GM18868 (cell line): ENCODE data around the gene IPPK.

Experiments
- ATAC-seq: cut with Tn5 transposase; IDR thresholded peaks from one replicate; pipeline ENCODE4 v1.9.1; 2021; ENCODE audit warnings: mild to moderate bottlenecking, moderate library complexity; ENCODE audit not compliant: unreplicated experiment

The IPPK gene

GRCh38 chr9:92696619-92697018 lies 26.7 kb upstream of the IPPK start:
- no peak for ATAC-seq

- no peak for ATAC-seq
Observed at GRCh38 chr9:92686954-92687353, 17.0 kb upstream of the IPPK start.

- ATAC-seq, result no peak
Observed at GRCh38 chr9:92685022-92685421, 15.1 kb upstream of the IPPK start.

GRCh38 chr9:92682269-92682668 lies 12.3 kb upstream of the IPPK start:
- no peak for ATAC-seq

- ATAC-seq, result no peak
Observed at GRCh38 chr9:92680166-92681119, 10.5 kb upstream of the IPPK start.

GRCh38 chr9:92679413-92680165 lies 9.7 kb upstream of the IPPK start:
- no peak for ATAC-seq

- ATAC-seq, result no peak
Observed at GRCh38 chr9:92671323-92671722, 1.4 kb upstream of the IPPK start.

GRCh38 chr9:92669527-92669889 lies 423 bp downstream of the IPPK start:
- no peak for ATAC-seq

GRCh38 chr9:92668746-92669526 lies 995 bp downstream of the IPPK start:
- no peak for ATAC-seq

GRCh38 chr9:92666912-92667532 lies 2.9 kb downstream of the IPPK start:
- ATAC-seq, result no peak

- ATAC-seq, result no peak
Observed at GRCh38 chr9:92666236-92666635, 3.7 kb downstream of the IPPK start.

- no peak for ATAC-seq
Observed at GRCh38 chr9:92665836-92666235, 4.1 kb downstream of the IPPK start.

- ATAC-seq, result no peak
Observed at GRCh38 chr9:92664394-92665152, 5.4 kb downstream of the IPPK start.

- no peak for ATAC-seq
Observed at GRCh38 chr9:92663951-92664350, 6.0 kb downstream of the IPPK start.

- no peak for ATAC-seq
Observed at GRCh38 chr9:92663126-92663525, 6.8 kb downstream of the IPPK start.

GRCh38 chr9:92661743-92662142 lies 8.2 kb downstream of the IPPK start:
- ATAC-seq, result no peak

- ATAC-seq, result no peak
Observed at GRCh38 chr9:92661127-92661526, 8.8 kb downstream of the IPPK start.

- no peak for ATAC-seq
Observed at GRCh38 chr9:92660266-92660665, 9.7 kb downstream of the IPPK start.

- no peak for ATAC-seq
Observed at GRCh38 chr9:92659601-92660000, 10.3 kb downstream of the IPPK start.

- ATAC-seq, result no peak
Observed at GRCh38 chr9:92658611-92659010, 11.3 kb downstream of the IPPK start.
